CD4-positive, alpha-beta T cell treated with Interleukin-1 beta for 1 hour (primary cell): ENCODE results near the gene IL17RB.

ENCODE experiments used
- DNase-seq, 2 donors: peaks; one replicate each; pipeline ENCODE4 v3.0.0-alpha.2; 2020 to 2022

The IL17RB gene

GRCh38 chr3:53813229-53813628 is 33.1 kb upstream of the IL17RB start:
- DNase-seq = no peak

- no peak for DNase-seq
These were observed 32.5 kb upstream of the IL17RB start for GRCh38 chr3:53813876-53814275.

GRCh38 chr3:53815067-53815466 is 31.3 kb upstream of the IL17RB start:
- DNase-seq = no peak

- DNase-seq = no peak
These were observed 30.7 kb upstream of the IL17RB start for GRCh38 chr3:53815651-53816050.

- no peak for DNase-seq
These were observed 29.9 kb upstream of the IL17RB start for GRCh38 chr3:53816425-53816824.

GRCh38 chr3:53817211-53817610 is 29.2 kb upstream of the IL17RB start:
- DNase-seq = no peak

GRCh38 chr3:53817809-53818208 is 28.6 kb upstream of the IL17RB start:
- no peak for DNase-seq

GRCh38 chr3:53818221-53819162 is 27.9 kb upstream of the IL17RB start:
- no peak for DNase-seq

- no peak for DNase-seq
These were observed 27.1 kb upstream of the IL17RB start for GRCh38 chr3:53819163-53819868.

GRCh38 chr3:53820084-53820483 is 26.3 kb upstream of the IL17RB start:
- no peak for DNase-seq

GRCh38 chr3:53820756-53821580 is 25.4 kb upstream of the IL17RB start:
- DNase-seq = no peak

- DNase-seq = no peak
These were observed 24.7 kb upstream of the IL17RB start for GRCh38 chr3:53821631-53822121.

GRCh38 chr3:53822331-53822741 is 24.0 kb upstream of the IL17RB start:
- no peak for DNase-seq

- no peak for DNase-seq
These were observed 23.1 kb upstream of the IL17RB start for GRCh38 chr3:53823026-53823955.

GRCh38 chr3:53823956-53824657 is 22.3 kb upstream of the IL17RB start:
- DNase-seq = no peak

GRCh38 chr3:53824795-53825194 is 21.6 kb upstream of the IL17RB start:
- no peak for DNase-seq

- no peak for DNase-seq
These were observed 20.3 kb upstream of the IL17RB start for GRCh38 chr3:53826048-53826447.

GRCh38 chr3:53828581-53828980 is 17.8 kb upstream of the IL17RB start:
- DNase-seq = no peak

GRCh38 chr3:53829605-53830004 is 16.8 kb upstream of the IL17RB start:
- DNase-seq = no peak

- no peak for DNase-seq
These were observed 15.4 kb upstream of the IL17RB start for GRCh38 chr3:53830944-53831343.

GRCh38 chr3:53833053-53833645 is 13.2 kb upstream of the IL17RB start:
- no peak for DNase-seq
